ENCODE results near the gene PPDPF.

Gene PPDPF

GRCh38 chr20:63522981-63523611 is 2.5 kb downstream of the PPDPF start:
- no peak overlapping the region for H3K4me3 ChIP-seq (ENCODE audit: low read depth, low read length)
- DNase-seq (ENCODE audit: low read depth), result no peak
- TF ChIP-seq, protein P1, sequence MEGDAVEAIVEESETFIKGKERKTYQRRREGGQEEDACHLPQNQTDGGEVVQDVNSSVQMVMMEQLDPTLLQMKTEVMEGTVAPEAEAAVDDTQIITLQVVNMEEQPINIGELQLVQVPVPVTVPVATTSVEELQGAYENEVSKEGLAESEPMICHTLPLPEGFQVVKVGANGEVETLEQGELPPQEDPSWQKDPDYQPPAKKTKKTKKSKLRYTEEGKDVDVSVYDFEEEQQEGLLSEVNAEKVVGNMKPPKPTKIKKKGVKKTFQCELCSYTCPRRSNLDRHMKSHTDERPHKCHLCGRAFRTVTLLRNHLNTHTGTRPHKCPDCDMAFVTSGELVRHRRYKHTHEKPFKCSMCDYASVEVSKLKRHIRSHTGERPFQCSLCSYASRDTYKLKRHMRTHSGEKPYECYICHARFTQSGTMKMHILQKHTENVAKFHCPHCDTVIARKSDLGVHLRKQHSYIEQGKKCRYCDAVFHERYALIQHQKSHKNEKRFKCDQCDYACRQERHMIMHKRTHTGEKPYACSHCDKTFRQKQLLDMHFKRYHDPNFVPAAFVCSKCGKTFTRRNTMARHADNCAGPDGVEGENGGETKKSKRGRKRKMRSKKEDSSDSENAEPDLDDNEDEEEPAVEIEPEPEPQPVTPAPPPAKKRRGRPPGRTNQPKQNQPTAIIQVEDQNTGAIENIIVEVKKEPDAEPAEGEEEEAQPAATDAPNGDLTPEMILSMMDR (IDR thresholded peaks at IDR 0.05; ENCODE audit: low read depth, low read length, missing control alignments), result no peak

DNA sequence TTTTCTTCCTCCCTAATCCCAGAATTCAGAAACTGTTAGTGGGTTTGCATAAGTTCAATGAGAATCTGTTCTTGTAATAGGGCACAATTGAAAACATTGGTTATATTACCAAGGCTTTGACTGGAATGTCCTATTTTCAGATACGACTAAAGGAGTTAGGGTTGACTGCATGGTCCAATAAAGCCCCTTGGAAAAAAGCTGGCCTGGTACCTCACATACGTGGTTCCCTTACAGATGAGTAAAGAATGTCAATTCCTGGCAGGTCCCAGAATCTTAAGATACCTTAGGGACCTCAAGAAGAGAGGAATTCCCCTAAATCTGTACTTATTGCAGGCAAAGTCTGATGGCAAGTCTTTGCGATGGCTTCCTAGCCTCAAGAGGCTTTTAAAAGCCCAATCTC is 4.6 kb downstream of the PPDPF start:
- H3K4me3 ChIP-seq (ENCODE audit: low read depth, low read length), result no peak overlapping the region
- no peak for DNase-seq (ENCODE audit: low read depth)
- TF ChIP-seq, protein P1 (IDR thresholded peaks at IDR 0.05; ENCODE audit: low read depth, low read length, missing control alignments), result no peak

DNA sequence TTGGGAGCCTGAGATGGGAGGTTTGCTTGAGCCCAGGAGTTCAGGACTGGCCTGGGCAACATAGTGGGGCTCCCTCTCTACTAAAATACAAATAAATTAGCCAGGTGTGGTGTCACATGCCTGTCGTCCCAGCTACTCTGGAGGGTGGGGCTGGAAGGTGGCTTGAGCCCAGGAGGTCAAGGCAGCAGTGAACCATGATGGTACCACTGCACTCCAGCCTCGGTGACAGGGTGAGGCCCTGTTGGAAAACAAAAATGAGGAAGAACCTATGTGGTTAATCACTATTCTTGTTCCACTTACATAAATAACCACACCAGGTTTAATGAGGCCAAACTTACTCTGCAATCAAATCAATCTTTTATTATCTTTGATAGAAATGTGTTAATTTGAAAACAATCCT is 5.4 kb downstream of the PPDPF start:
- no peak for DNase-seq (ENCODE audit: low read depth)
- TF ChIP-seq, protein P1 (IDR thresholded peaks at IDR 0.05; ENCODE audit: low read depth, low read length, missing control alignments), result no peak
- H3K4me3 ChIP-seq (ENCODE audit: low read depth, low read length), result no peak overlapping the region

DNA sequence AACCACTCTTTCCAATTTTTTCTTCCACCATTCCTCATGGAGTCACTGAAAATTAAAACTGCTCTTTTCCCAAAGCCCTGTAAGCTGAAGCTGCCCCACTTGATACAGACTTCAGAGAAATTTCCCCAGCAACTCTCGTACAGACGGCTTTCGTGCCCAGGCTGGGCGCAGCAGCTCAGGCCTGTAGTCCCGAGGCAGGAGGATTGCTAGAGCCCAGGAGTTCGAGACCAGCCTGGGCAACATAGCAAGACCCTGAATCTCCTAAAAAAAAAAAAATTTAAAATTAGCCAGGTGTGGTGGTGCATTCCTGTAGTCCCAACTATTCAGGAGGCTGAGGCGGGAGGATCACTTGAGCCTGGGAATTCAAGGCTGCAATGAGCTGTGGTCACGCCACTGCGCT is 6.6 kb downstream of the PPDPF start:
- no peak overlapping the region for H3K4me3 ChIP-seq (ENCODE audit: low read depth, low read length)
- TF ChIP-seq, protein P1 (IDR thresholded peaks at IDR 0.05; ENCODE audit: low read depth, low read length, missing control alignments), result no peak
- no peak for DNase-seq (ENCODE audit: low read depth)

- H3K4me3 ChIP-seq (ENCODE audit: low read depth, low read length), result no peak overlapping the region
- TF ChIP-seq, protein P1 (IDR thresholded peaks at IDR 0.05; ENCODE audit: low read depth, low read length, missing control alignments), result no peak
- DNase-seq (ENCODE audit: low read depth), result no peak
Measured at GRCh38 chr20:63529180-63529860, 8.8 kb downstream of the PPDPF start.

DNA sequence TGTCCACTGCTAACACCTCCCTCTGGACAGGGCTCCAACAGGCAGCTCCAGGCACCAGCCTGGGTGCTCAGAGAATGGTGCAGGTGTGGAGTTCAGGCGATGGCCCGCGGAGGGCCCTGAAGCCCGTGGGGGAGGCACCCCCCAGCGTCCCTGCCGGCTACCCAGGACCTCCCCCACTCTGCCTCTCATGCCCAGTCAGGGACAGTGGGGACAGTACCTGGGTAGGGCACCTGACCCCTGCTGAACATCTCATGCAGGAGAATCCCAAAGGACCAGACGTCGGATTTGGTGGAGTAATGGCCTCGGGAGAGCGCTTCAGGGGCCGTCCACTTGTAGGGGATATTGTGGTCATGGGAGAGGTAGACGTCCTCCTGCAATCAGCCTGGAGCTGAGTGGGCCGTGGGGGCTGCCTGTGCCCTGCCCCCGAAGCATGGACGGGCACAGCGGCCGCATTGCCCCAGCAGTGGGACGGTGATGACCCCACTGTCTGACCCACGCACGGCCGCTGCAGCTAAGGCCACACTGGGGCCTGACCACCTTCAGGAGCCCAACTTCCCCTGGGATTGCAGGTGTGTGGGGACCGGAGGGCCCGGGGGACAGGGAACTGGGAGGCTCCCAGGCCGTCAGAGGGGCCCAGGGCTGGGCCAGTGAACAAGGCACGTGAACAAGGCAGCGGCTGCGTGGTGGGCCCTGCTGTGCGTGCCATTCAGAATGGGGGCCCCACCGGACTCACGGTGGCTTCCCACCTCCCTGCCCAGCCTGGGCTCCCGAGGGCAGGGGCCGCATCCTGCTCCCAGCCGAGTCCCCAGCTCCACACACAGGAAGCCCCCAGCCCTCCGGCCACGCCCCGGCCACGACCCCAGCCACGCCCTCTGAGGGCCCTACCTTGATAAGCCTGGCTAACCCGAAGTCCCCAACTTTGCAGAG is 9.6 kb downstream of the PPDPF start:
- TF ChIP-seq, protein P1 (IDR thresholded peaks at IDR 0.05; ENCODE audit: low read depth, low read length, missing control alignments), result no peak
- H3K4me3 ChIP-seq (ENCODE audit: low read depth, low read length), result no peak overlapping the region
- DNase-seq (ENCODE audit: low read depth), result no peak
